H1 (cell line): Measurements from ENCODE around the gene YIF1A. TPM values are rescaled to one million over a fixed set of nuclear protein-coding genes. Genes with fewer than 3 reads are reported as not detected.

Experiments used
- CBX5 ChIP-seq: fragments of 300-800, 300-1000 bp; sonication (generic); IDR thresholded peaks from 2 replicates; pipeline ENCODE4 v1.7.1; 2016; ENCODE audit warnings: antibody characterized with exemption, low read length, low read depth
- EGR1 ChIP-seq: IDR thresholded peaks from 2 replicates; pipeline ENCODE4 v1.6.1; 2011; ENCODE audit warnings: low read depth, low read length, borderline replicate concordance
- GTF2F1 ChIP-seq: IDR thresholded peaks from 2 replicates; pipeline ENCODE4 v1.6.1; 2012; ENCODE audit warnings: low read depth, low read length, improper control_type of control experiment, borderline replicate concordance
- SAP30 ChIP-seq: fragments of 300-600 bp; sonication (generic); IDR thresholded peaks from 2 replicates; pipeline ENCODE4 v1.7.1; 2012; ENCODE audit warnings: low read length, moderate library complexity, mild to moderate bottlenecking, inconsistent platforms; ENCODE audit not compliant: insufficient read depth, insufficient replicate concordance
- SIN3A ChIP-seq, 2 experiments: IDR thresholded peaks in 1 of 2; conservative IDR thresholded peaks in 1 of 2; 2 replicates each; pipeline ENCODE4 v1.6.1; 2011 to 2012; ENCODE audit warnings: low read length in 2 of 2, improper control_type of control experiment in 1 of 2, low read depth in 1 of 2, mild to moderate bottlenecking in 1 of 2
- polyA plus RNA-seq, 7 experiments: library from polyadenylated mRNA; depleted of rRNA in 3 of 7; stranded (reverse) in 5 of 7; unstranded in 2 of 7; fragments of >200 nt in 5 of 7; fragments of 200-250 nt in 2 of 7; gene quantifications; 1 replicate in 5 of 7; 2 replicates in 1 of 7; 4 replicates in 1 of 7; pipeline versions ENCODE4 v1.2.1 to v1.2.3, GENCODE V29; 2011 to 2013; ENCODE audit warnings: missing spikeins in 2 of 7, mixed read lengths in 2 of 7
- total RNA-seq: library from RNA; stranded (reverse); fragmentation: NEBNext Ultra II Directional; extraction: Animal tissue kit (Norgen Biotek cat#: 25700); gene quantifications from 2 replicates; pipeline ENCODE4 v1.2.1, GENCODE V29; 2021

YIF1A gene
- total and polyA plus RNA-seq, 2 of the 8 experiments (the other 6 are each of a cell fraction or from before 2014, with no cell fraction given): 70.1 to 178 TPM

DNA sequence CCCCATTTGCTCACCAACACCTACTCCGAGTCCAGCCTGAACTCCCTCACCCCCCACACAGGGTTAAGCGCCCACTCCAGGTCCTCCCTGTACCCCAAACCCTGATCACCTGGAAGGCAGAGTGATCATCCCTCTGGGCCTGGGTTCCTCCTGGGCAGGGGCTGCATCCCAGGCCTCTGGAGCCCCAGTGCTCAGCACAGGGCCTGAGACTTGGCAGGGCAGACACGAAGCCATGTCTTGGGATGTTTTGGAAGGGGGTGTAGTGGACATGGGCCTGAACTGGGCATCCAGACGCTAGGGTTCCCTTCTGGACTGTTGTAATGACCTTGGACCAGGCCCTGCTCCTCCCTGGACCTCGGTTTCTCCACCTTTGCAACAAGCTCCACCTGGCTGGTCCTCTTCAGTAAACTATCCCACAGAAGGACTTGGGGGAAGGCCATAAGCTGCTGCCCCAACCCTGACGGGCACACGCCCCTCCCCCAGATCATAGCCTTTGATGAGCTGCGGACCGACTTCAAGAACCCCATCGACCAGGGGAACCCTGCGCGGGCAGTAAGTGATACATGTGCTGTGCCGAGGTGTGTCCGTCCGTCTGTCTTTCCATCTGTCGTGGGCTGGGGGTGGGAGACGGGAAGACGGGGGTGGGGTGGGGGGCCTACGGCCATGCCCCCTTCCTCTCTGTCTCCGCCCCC is 7.0 kb downstream of the YIF1A start (continued):
- TF ChIP-seq SIN3A (conservative IDR thresholded peaks at IDR 0.05 in 1 of 2, IDR thresholded peaks at IDR 0.05 in 1 of 2; ENCODE audit: low read depth in 1 of 2, low read length in 2 of 2): no peak
- no peak for TF ChIP-seq EGR1
- TF ChIP-seq GTF2F1: no peak
- TF ChIP-seq SAP30: no peak
- no peak for TF ChIP-seq CBX5
- TF ChIP-seq, all 59 proteins: peak for 0
